Measurements from ENCODE around the gene WDR26.

DNA sequence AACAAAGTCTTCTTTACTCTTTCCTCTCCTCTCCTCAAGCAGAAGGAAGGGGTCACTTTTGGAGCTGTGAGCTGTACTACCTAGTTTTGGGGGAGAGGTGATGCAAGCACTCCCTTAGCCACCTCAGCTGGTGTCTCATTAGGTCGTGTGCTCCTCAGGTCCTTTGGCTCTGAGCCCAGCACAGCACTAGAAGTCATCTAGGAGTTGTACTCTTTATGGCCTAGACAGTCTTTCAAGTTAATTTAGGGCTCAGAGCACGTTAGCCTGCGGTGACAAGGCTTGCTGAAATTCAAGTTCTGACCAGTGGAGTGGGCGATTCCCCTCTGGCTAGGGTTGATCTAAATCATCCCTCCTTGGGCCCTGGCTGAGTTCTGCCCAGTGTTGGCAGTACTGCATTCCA lies 48.0 kb upstream of the WDR26 start:
- no peak for TF ChIP-seq NFRKB (IDR thresholded peaks at IDR 0.05)
- no peak for TF ChIP-seq BHLHE40 (IDR thresholded peaks at IDR 0.05; ENCODE audit: borderline replicate concordance)
- no peak for TF ChIP-seq L3MBTL2 (conservative IDR thresholded peaks at IDR 0.05)
- no peak for TF ChIP-seq ELF4 (IDR thresholded peaks at IDR 0.05)
- no peak for TF ChIP-seq FOXA1 (IDR thresholded peaks at IDR 0.05)
- no peak for TF ChIP-seq FOXM1 (IDR thresholded peaks at IDR 0.05; ENCODE audit: borderline replicate concordance)
- TF ChIP-seq SP1 (IDR thresholded peaks at IDR 0.05) = no peak
- TF ChIP-seq CTBP1 (IDR thresholded peaks at IDR 0.05; ENCODE audit: borderline replicate concordance) = no peak
- TF ChIP-seq TARDBP (IDR thresholded peaks at IDR 0.05) = no peak
- no peak for TF ChIP-seq SUZ12 (IDR thresholded peaks at IDR 0.05)
- TF ChIP-seq HDGF (IDR thresholded peaks at IDR 0.05; ENCODE audit: borderline replicate concordance) = no peak

Data from HEK293T (cell line).